ENCODE results near the gene EID2. TPM values are rescaled to one million over a fixed set of nuclear protein-coding genes. Genes with fewer than 3 reads are reported as not detected.

Gene EID2
- total and polyA plus RNA-seq, 10 of the 15 experiments (the other 5 are each of a cell fraction or from before 2014, with no cell fraction given), result 1.6 to 11.4 (median 7.0) TPM

- TF ChIP-seq SMARCA5 (IDR thresholded peaks at IDR 0.05) (peak; percentile 21), ZBTB40 (IDR thresholded peaks at IDR 0.05; ENCODE audit: borderline replicate concordance) (no peak), CREM (IDR thresholded peaks at IDR 0.05; ENCODE audit: low read depth) (peak; percentile 15; the same call in 1 of the 2 replicates), EZH2 (IDR thresholded peaks at IDR 0.05; ENCODE audit: borderline replicate concordance, control insufficient read depth, low read depth, low read length) (no peak)
Measured at GRCh38 chr19:39539518-39540332, at the start of gene EID2 (continued).

GRCh38 chr19:39588066-39588465 is 48.1 kb upstream of the EID2 start:
- H3K4me3 ChIP-seq, result no peak overlapping the region
- BruUV-seq (replicated peaks), result no TSS peak
- H2AFZ ChIP-seq (ENCODE audit: control insufficient read depth, low read depth, low read length), result no peak overlapping the region
- ChIA-PET RAD21 (ENCODE audit: unreplicated experiment) (no interaction called here), POLR2A (no interaction called here), CTCF (no interaction called here), SMC1A (ENCODE audit: uncharacterized antibody, unreplicated experiment) (no interaction called here)
- ATAC-seq (no peak), DNase-seq (ENCODE audit: low read depth, low spot score) (no peak), FAIRE-seq (no peak)
- H3K36me3 ChIP-seq (ENCODE audit: control insufficient read depth in 2 of 2, insufficient read depth in 2 of 2, low read length in 1 of 2), result no peaks in the 10 kb centered on the region
- H3K79me2 ChIP-seq (ENCODE audit: control insufficient read depth, insufficient read depth, low read length), result no peaks in the 10 kb centered on the region
- H3K27ac ChIP-seq (ENCODE audit: control insufficient read depth, insufficient read depth), result no peak overlapping the region
- in situ Hi-C loops (cut with MboI), result no loop called here
- H3K4me2 ChIP-seq (ENCODE audit: control insufficient read depth, insufficient read depth), result no peak overlapping the region
- H3K4me1 ChIP-seq (ENCODE audit: control insufficient read depth, insufficient read depth, low read length), result peaks cover 8% of the 10 kb centered on the region
- H3K9ac ChIP-seq (ENCODE audit: control insufficient read depth, insufficient read depth, low read length), result no peak overlapping the region
- H4K20me1 ChIP-seq (ENCODE audit: control insufficient read depth, insufficient read depth), result no peaks in the 10 kb centered on the region
- H3K27me3 ChIP-seq (replicated peaks in 1 of 2; ENCODE audit: control insufficient read depth in 2 of 2, insufficient read depth in 2 of 2, low read length in 1 of 2), result no peaks in the 10 kb centered on the region; a peak in 1 of 4 replicates
- WGBS (ENCODE audit: insufficient coverage, insufficient replicate concordance, low lambda C conversion rate, missing lambda C conversion rate), result 0% methylated on average over 2 of the region's 2 CpGs
- no peaks in the 10 kb centered on the region for H3K9me3 ChIP-seq (replicated peaks; ENCODE audit: control insufficient read depth, insufficient read depth, low read length)
- intact Hi-C loops (cut with micrococcal nuclease; ENCODE audit: unreplicated experiment), result no loop called here
- TF ChIP-seq TARDBP (IDR thresholded peaks at IDR 0.05; ENCODE audit: borderline replicate concordance) (no peak), MYB (IDR thresholded peaks at IDR 0.05; ENCODE audit: borderline replicate concordance, low read depth, low read length) (no peak), YBX1 (IDR thresholded peaks at IDR 0.05) (no peak), ZNF687 (IDR thresholded peaks at IDR 0.05) (no peak), HDGF (IDR thresholded peaks at IDR 0.05) (no peak), MEF2B (IDR thresholded peaks at IDR 0.05; ENCODE audit: partially characterized antibody, poor library complexity, severe bottlenecking) (no peak), KLF5 (IDR thresholded peaks at IDR 0.05; ENCODE audit: partially characterized antibody) (no peak)

Data from GM12878 (cell line).